ENCODE measurements around the gene TMEM233. TPM values are rescaled to one million over a fixed set of nuclear protein-coding genes. Genes with fewer than 3 reads are reported as not detected.

The TMEM233 gene
- polyA plus RNA-seq, 2 of the 4 experiments (the other 2 are of a cell fraction): not detected

GRCh38 chr12:119627686-119628085, 34.1 kb downstream of the TMEM233 start:
- FAIRE-seq: no peak
- no peak overlapping the region for H3K27ac ChIP-seq
- no peak for DNase-seq (ENCODE audit: low read depth in 1 of 2, low spot score in 1 of 2)
- no peak overlapping the region for H3K4me2 ChIP-seq
- H3K4me1 ChIP-seq: no peaks in the 10 kb centered on the region
- no peak for ATAC-seq
- 45% methylated on average over 6 of the region's 6 CpGs for WGBS (ENCODE audit: missing lambda C conversion rate)
- TF ChIP-seq CHD2 (IDR thresholded peaks at IDR 0.05; ENCODE audit: low read length, partially characterized antibody) (no peak), CTCF (IDR thresholded peaks at IDR 0.05) (no peak), RFX5 (IDR thresholded peaks at IDR 0.05) (no peak), PBX3 (IDR thresholded peaks at IDR 0.05) (no peak), EHF (CRISPR knock-in tag; IDR thresholded peaks at IDR 0.05) (no peak), EP300 (IDR thresholded peaks at IDR 0.05) (no peak)
- ChIA-PET CTCF (interaction anchor here (1.6 kb wide), 1 partner anchor 9 kb away, joined by 4 read pairs; no protein-coding TSS in a partner anchor), POLR2A (no interaction called here)
- no peaks in the 10 kb centered on the region for H3K9me3 ChIP-seq
- no peak overlapping the region for H3K4me3 ChIP-seq

GRCh38 chr12:119630223-119630780, 36.7 kb downstream of the TMEM233 start:
- H3K4me2 ChIP-seq: no peak overlapping the region
- FAIRE-seq: no peak
- H3K4me1 ChIP-seq: no peaks in the 10 kb centered on the region
- WGBS (ENCODE audit: missing lambda C conversion rate): 43% methylated on average over 7 of the region's 7 CpGs
- no peak overlapping the region for H3K27ac ChIP-seq
- TF ChIP-seq MAX (IDR thresholded peaks at IDR 0.05): no peak
- TF ChIP-seq CHD2 (IDR thresholded peaks at IDR 0.05; ENCODE audit: low read length, partially characterized antibody): no peak
- TF ChIP-seq EHF (CRISPR knock-in tag; IDR thresholded peaks at IDR 0.05): no peak
- no peak for TF ChIP-seq RNF2 (IDR thresholded peaks at IDR 0.05; ENCODE audit: borderline replicate concordance, low read depth)
- TF ChIP-seq HES2 (IDR thresholded peaks at IDR 0.05): no peak
- no peak for TF ChIP-seq SREBF2 (IDR thresholded peaks at IDR 0.05)
- no peak for TF ChIP-seq KDM1A (IDR thresholded peaks at IDR 0.05; ENCODE audit: low read depth)
- TF ChIP-seq ZC3H11A (IDR thresholded peaks at IDR 0.05): no peak
- no peak for TF ChIP-seq KDM5A (IDR thresholded peaks at IDR 0.05)
- TF ChIP-seq CBX8 (IDR thresholded peaks at IDR 0.05): no peak
- no peak for TF ChIP-seq E2F6 (IDR thresholded peaks at IDR 0.05; ENCODE audit: borderline replicate concordance, low read depth)
- no peak for TF ChIP-seq ESRRA (IDR thresholded peaks at IDR 0.05; ENCODE audit: borderline replicate concordance, low read length)
- no peak for ATAC-seq
- CTCF ChIA-PET: no interaction called here
- POLR2A ChIA-PET: no interaction called here
- no peak for DNase-seq (ENCODE audit: low read depth in 1 of 2, low spot score in 1 of 2)
- H3K4me3 ChIP-seq: no peak overlapping the region
- no peaks in the 10 kb centered on the region for H3K9me3 ChIP-seq

- Histone ChIP-seq H3K4me3 (no peak overlapping the region), H3K4me2 (no peak overlapping the region), H3K9me3 (no peaks in the 10 kb centered on the region), H3K4me1 (no peaks in the 10 kb centered on the region), H3K27ac (no peak overlapping the region)
- POLR2A ChIA-PET: no interaction called here
- ATAC-seq (no peak), FAIRE-seq (no peak), DNase-seq (ENCODE audit: low read depth in 1 of 2, low spot score in 1 of 2) (no peak)
- WGBS (ENCODE audit: missing lambda C conversion rate): 74% methylated on average over 1 of the region's 1 CpG
- CTCF ChIA-PET: no interaction called here
- TF ChIP-seq KDM5A (IDR thresholded peaks at IDR 0.05): no peak
- no peak for TF ChIP-seq MAX (IDR thresholded peaks at IDR 0.05)
- no peak for TF ChIP-seq HDAC2 (IDR thresholded peaks at IDR 0.05)
- no peak for TF ChIP-seq ZFP36 (IDR thresholded peaks at IDR 0.05; ENCODE audit: borderline replicate concordance, partially characterized antibody)
- TF ChIP-seq NPAS2 (CRISPR knock-in tag; IDR thresholded peaks at IDR 0.05; ENCODE audit: borderline replicate concordance): no peak
- no peak for TF ChIP-seq ATOH8 (CRISPR knock-in tag; IDR thresholded peaks at IDR 0.05; ENCODE audit: low read depth)
- TF ChIP-seq EHMT2 (IDR thresholded peaks at IDR 0.05; ENCODE audit: low read depth): no peak
- no peak for TF ChIP-seq ZC3H11A (IDR thresholded peaks at IDR 0.05)
- no peak for TF ChIP-seq ELK1 (IDR thresholded peaks at IDR 0.05; ENCODE audit: low read depth, low read length)
- TF ChIP-seq HOXA7 (CRISPR knock-in tag; IDR thresholded peaks at IDR 0.05): no peak
- no peak for TF ChIP-seq HEYL (CRISPR knock-in tag; IDR thresholded peaks at IDR 0.05)
- no peak for TF ChIP-seq USF2 (IDR thresholded peaks at IDR 0.05)
- TF ChIP-seq TFCP2L1 (CRISPR knock-in tag; IDR thresholded peaks at IDR 0.05): no peak
- TF ChIP-seq JUN (IDR thresholded peaks at IDR 0.05): no peak
These were observed 37.5 kb downstream of the TMEM233 start for GRCh38 chr12:119630962-119631550.

Data from A549 (cell line).